Pancreas (tissue), 10 donors: ENCODE results near the gene CD2AP. TPM values are rescaled to one million over a fixed set of nuclear protein-coding genes. Genes with fewer than 3 reads are reported as not detected.

Experiments used
- ATAC-seq, 4 donors: fragments of 200-7000 bp; cut with Tn5 transposase; one replicate each; pipeline versions ENCODE4 v1.8.0 to v1.9.1; 2020; ENCODE audit warnings: mild to moderate bottlenecking in 4 of 4, moderate library complexity in 4 of 4
- DNase-seq, 6 donors: peaks; one replicate each; pipeline ENCODE4 v3.0.0-alpha.2; 2020
- FAIRE-seq: peaks from 2 replicates; lab custom pipeline; 2012; peaks lifted over from hg19 to GRCh38; lab: Jason Lieb, UNC
- H3K27ac ChIP-seq, 4 donors: fragments of 200-600 bp; sonication (generic); 1 replicate in 3 of 4; 2 replicates in 1 of 4; pipeline versions ENCODE4 v1.5.0 to v1.8.0; 2020
- H3K27me3 ChIP-seq, 4 donors: fragments of 200-600 bp; one replicate each; pipeline ENCODE4 v1.8.0; 2021
- H3K36me3 ChIP-seq, 3 donors: fragments of 200-600 bp; sonication (generic) in 1 of 3; one replicate each; pipeline versions ENCODE4 v1.5.0 to v1.8.0; 2020 to 2021
- H3K4me1 ChIP-seq, 3 donors: fragments of 200-600 bp; one replicate each; pipeline ENCODE4 v1.8.0; 2021
- H3K4me3 ChIP-seq, 4 donors: fragments of 200-600 bp; sonication (generic) in 2 of 4; one replicate each; pipeline versions ENCODE4 v1.5.0 to v1.8.0; 2020 to 2021
- H3K9me3 ChIP-seq, 4 donors: fragments of 200-600 bp; one replicate each; pipeline ENCODE4 v1.8.0; 2021
- CTCF ChIP-seq, 4 donors: fragments of 200-600 bp; sonication (generic) in 3 of 4; IDR thresholded peaks; one replicate each; pipeline versions ENCODE4 v1.5.0 to v1.8.0; 2021; ENCODE audit warnings: antibody characterized with exemption in 4 of 4
- WGBS, 2 donors: extraction: QIAGEN DNeasy Blood & Tissue Kit; methylation state at CpG; one replicate each; pipeline ENCODE4 v1.1.7; 2013; 5-methylcytosine and 5-hydroxymethylcytosine counted together
- intact Hi-C, 3 donors: fragments of 100-400 bp; cut with DNase I; formaldehyde crosslinking; loops; one replicate each; pipeline versions ENCODE4 v1.11.1 to v1.14.2; 2022
- polyA plus RNA-seq, 2 donors: library from polyadenylated mRNA; stranded (reverse); fragments of 200-250 nt; gene quantifications; one replicate each; pipeline ENCODE4 v1.2.3, GENCODE V29; 2013
- total RNA-seq, 6 donors: library from RNA; stranded (reverse); fragmentation: NEBNext Ultra II Directional in 4 of 6; extraction: Animal tissue kit (Norgen Biotek cat#: 25700) in 4 of 6; gene quantifications; one replicate each; pipeline versions ENCODE4 v1.2.1 to v1.2.4, GENCODE V29; 2021 to 2023
- donor health status: healthy with polysubstance abuse.
- donor health status: DM: no; HTN: no; CAD: no; lungs with moderate emphysema.
- donor health status: DM: no; HTN: no; CAD: no.
- donor health status: control.
- donor health status: control.
- donor health status: Bipolar disorder and iron deficiency.
- donor health status: DM: yes; HTN: yes; CAD: no.
- donor health status: DM: no; HTN: no; CAD: no.
- donor health status: DM: no; HTN: no; CAD: no.
- donor health status: DM: yes; HTN: yes; CAD: no.

The CD2AP gene
- total and polyA plus RNA-seq, 8 donors: 7.6 to 38.5 (median 17.7) TPM

GRCh38 chr6:47587493-47587892, 109.9 kb downstream of the CD2AP start:
- Histone ChIP-seq H3K4me3 (no peak overlapping the region), H3K27me3 (no peaks in the 10 kb centered on the region), H3K9me3 (no peaks in the 10 kb centered on the region), H3K36me3 (peaks cover 0 to 6% (median 0%) of the 10 kb centered on the region in 3 donors), H3K4me1 (no peaks in the 10 kb centered on the region), H3K27ac (no peak overlapping the region)
- DNase-seq: no peak
- no peak for ATAC-seq
- intact Hi-C loops: no loop called here
- no peak for TF ChIP-seq CTCF (IDR thresholded peaks at IDR 0.05)
- no peak for FAIRE-seq

- DNase-seq (no peak), FAIRE-seq (no peak), ATAC-seq (no peak)
- intact Hi-C loops: no loop called here
- no peaks in the 10 kb centered on the region for H3K27me3 ChIP-seq
- WGBS, 2 donors: 85 to 86% methylated on average over 3 of the region's 3 CpGs
- no peak overlapping the region for H3K4me3 ChIP-seq
- H3K36me3 ChIP-seq: peaks cover 0 to 6% (median 0%) of the 10 kb centered on the region in 3 donors
- no peak for TF ChIP-seq CTCF (IDR thresholded peaks at IDR 0.05)
- H3K27ac ChIP-seq: no peak overlapping the region
- H3K9me3 ChIP-seq: no peaks in the 10 kb centered on the region
- H3K4me1 ChIP-seq: peaks cover 0 to 3% (median 0%) of the 10 kb centered on the region in 3 donors
Measured at GRCh38 chr6:47592131-47592840, 114.7 kb downstream of the CD2AP start.

- ATAC-seq (no peak), FAIRE-seq (peak; percentile 45), DNase-seq (no peak)
- H3K4me3 ChIP-seq: no peak overlapping the region
- peaks cover 0 to 14% (median 0%) of the 10 kb centered on the region in 3 donors for H3K36me3 ChIP-seq
- H3K9me3 ChIP-seq: no peaks in the 10 kb centered on the region
- TF ChIP-seq CTCF (IDR thresholded peaks at IDR 0.05): no peak
- intact Hi-C loops: no loop called here
- H3K27me3 ChIP-seq: no peaks in the 10 kb centered on the region
- no peak overlapping the region for H3K27ac ChIP-seq
- peaks cover 0 to 3% (median 0%) of the 10 kb centered on the region in 3 donors for H3K4me1 ChIP-seq
- 85 to 88% methylated on average over 3 of the region's 3 CpGs for WGBS, 2 donors
Measured at GRCh38 chr6:47593979-47594378, 116.4 kb downstream of the CD2AP start.

DNA sequence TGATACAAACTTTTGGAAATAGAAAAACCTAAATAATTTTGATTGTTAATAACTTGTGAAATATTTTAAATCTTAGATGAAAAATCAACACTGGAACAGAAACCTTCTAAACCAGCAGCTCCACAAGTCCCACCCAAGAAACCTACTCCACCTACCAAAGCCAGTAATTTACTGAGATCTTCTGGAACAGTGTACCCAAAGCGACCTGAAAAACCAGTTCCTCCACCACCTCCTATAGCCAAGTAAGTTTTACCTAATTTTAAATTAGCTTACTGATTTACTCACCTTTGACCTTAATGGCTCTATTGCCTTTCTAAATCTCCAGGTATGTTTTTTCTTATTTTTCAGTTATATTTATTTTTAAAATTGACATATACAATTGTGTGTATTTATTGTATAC, 118.2 kb downstream of the CD2AP start:
- ATAC-seq (peak in 1 of 4 donors; percentile 68), DNase-seq (peak in 1 of 6 donors; percentile 18)

More for the DNA sequence above, 118.2 kb downstream of the CD2AP start:
- intact Hi-C loops: no loop called here
- Histone ChIP-seq H3K4me3 (no peak overlapping the region), H3K9me3 (no peaks in the 10 kb centered on the region), H3K27ac (no peak overlapping the region), H3K4me1 (peaks cover 0 to 11% (median 3%) of the 10 kb centered on the region in 3 donors), H3K36me3 (peaks cover 0 to 15% (median 0%) of the 10 kb centered on the region in 3 donors), H3K27me3 (no peaks in the 10 kb centered on the region)
- 50 to 69% methylated on average over 1 of the region's 1 CpG for WGBS, 2 donors
- no peak for TF ChIP-seq CTCF (IDR thresholded peaks at IDR 0.05)
- FAIRE-seq: peak; percentile 34
